ENCODE results near the gene TSPAN9.
A peak's percentile ranks its signal among the peaks of the same experiment; 100 is the strongest.

The TSPAN9 gene

DNA sequence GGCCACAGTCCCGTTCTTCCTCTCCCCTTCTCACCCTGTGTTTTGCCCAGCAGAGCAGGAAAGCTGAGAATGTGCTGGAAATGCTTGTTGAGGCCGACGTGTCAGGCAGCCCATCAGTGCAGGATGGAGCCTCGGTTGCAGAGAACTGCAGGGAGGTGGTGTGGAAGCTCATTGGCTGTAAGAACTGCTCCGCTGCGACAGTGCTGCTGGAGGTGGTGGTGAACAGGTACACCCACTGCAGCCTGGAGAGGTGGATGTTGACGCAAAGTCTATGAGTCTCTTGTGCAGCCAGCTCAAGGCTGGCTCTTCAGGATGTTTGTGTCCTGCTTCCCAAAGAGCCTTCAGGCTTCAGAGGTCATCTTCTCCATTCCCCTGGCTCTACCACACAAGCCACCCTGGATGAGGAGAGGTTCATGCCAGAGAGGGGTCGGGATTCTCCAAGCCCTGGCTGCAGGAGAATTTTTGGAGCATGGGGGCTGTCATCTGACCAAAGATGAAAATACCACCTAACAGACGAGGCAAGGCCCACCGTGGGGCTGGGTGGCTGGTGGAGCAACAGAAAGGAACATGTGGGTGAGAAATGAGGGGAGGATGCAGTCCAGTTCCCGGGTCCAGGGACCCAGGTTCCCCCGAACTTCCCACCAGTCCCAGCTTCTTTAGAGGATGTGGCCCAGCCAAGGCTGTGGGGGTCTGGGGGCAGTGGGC, 239.7 kb downstream of the TSPAN9 start:
- DNase-seq (ENCODE audit: low spot score), result no peak

DNA sequence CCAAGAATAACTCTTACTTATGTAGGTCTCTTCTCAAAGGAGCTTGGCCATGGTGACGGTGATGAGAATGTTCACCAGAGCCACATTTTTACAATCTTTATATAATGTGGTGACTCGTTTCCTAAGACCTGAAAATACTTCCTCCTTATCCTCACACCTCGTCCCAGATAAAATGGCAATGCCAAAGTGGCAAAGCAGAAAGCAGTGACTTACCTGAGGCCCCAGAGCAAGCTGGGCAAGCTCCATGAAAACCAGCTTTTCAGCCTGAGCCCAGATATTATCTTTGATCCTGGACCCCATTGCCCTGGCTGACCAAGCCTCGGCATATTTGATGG, 240.3 kb downstream of the TSPAN9 start:
- no peak for DNase-seq (ENCODE audit: low spot score)

DNA sequence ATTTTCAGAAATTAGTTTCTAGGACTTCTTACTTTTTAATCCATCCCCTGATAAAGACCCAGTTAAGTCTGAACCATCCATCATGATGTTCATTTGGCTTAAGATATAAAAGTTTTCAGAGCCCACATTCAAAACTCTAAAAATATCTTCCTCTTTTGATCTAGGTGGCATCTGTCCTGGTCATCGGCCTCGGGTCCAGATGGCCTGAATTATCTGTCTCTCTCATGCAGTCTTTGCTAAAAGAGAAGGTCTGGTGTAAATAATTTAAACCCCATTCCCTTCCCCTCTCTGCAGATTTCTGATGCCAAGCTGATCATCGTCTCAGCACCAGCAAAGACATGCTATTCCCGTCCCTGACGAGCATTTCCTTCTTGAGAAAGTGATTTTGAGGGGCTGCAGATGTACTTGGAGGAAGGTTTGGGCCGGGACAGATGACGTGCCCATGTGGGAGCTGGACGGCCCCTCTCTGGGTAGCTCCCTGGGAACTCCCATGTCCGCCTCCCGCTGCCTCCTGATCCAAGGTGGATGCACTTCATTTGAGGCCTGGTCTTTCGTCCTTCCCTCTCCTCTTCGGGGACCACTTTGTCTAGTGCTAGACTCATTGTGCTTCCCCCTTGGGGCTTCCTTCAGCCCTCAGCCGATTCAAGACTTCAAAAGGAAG, 240.8 kb downstream of the TSPAN9 start:
- no peak for DNase-seq (ENCODE audit: low spot score)

DNA sequence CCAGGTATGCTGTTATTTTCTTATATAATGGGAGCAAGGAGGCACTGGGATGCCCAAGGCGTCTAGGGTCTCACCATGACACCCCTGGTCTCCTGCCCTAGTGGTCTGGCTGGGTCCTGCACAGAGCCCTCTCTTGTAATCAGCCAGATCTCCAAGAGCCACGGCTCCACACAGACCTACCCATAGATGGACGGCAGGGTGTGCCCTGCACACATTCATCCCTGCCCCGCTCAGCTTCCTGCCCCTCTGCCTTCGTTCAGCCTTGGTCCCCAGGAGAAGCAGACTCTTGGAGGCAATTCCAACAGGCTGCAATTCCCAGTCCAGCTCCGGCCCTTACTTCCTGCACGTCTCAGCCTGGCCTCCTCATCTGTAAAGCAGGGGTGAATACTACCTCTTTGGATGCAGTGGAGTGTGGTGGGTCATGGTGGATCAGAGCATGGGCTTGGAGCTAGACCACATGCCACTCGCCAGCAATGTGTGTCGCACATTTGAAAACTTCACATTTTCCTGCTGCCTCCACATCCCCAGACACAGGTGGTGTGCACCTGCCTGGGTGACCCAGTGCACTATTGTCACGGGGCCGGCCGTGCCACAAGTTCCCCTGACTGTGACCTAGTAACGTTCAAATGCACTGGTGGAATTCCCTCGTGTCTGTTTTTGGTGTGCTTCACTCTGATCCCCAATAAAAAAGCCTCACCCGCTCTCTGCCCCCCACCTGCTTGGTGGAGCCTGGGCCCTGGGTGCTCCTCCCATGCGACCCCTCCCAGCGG, 242.7 kb downstream of the TSPAN9 start:
- no peak for DNase-seq (ENCODE audit: low spot score)

DNA sequence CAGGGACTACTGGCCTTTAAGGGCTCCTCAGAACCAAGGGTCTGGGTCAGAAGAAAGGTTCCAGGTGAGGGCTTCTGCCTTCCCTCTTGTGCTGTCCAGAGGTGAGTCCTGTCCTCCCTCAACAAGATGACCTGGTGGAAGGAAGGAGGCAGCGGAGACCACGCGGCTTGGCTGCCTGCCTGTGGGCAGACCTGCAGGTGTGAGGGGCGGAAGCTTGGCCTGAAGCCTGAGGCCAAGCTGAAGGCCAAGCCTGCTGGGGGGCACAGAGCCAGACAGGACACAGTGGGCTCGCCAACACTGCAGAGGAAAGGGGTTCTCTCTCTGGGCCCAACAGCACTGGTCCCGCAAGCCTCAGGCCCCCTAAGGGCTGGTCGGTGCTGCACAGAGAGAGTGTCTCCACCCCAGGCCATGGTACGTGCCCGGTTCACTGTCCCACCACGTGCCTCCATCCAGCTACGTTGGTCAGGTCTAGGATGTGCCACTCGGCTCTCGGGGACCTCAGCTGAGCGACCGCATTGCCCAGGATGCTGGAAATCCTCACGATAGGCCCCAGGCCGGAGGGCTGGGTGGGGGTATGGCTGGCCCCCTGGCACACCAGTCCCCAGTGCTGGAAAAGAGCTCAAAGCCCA, 243.8 kb downstream of the TSPAN9 start:
- DNase-seq (ENCODE audit: low spot score), result no peak

DNA sequence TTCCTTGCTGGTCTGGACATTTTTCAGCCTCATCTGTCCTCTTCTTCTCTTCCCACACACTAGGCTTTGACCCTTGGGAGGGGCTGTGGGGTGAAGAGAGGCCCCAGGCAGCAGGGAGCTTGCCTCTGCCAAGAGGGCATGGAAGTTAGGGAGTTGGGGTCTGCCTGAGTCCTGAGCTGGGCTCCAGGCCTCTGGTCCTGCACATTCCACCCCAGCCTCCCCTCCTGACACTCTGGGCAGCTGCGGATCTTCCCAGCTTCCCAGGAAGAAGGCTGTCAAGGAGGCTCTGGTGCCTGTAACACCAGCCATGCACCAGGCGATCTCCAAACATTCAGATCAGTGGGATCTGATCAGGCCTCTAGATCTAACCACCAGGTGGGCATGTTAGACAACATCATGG, 244.7 kb downstream of the TSPAN9 start:
- no peak for DNase-seq (ENCODE audit: low spot score)

DNA sequence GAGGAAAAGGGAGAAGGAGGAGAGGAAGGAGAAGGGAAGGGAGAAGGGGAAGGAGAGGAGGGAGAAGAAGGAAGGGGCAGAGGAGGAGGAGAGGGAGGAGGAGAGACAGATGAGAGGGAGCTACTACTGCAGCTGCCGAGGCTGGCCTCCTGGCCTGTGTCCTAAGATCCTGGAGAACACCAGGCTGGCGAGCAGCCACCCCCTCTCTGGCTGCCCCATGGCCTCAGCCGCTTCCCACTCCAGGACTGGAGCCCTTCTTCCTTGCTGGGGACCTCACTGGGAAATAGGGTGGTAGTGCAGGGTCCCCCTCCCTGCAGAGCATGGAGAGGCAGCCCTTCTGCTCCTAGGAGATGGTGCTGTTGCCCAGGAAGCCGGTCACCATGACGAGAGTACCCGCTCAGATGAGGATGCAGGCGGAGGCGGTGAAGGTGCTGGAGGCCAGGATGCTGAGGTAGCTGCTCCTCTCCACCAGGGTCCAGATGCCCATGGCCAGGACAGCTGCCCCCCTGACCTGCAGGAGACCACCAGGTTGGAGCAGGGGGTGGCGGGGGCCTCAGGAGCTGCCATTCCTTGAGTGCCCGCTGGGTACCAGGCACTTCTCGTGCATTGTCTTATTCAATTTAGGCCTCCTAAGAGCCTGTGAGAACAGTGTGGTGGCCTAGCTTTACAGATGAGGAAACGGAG, 246.0 kb downstream of the TSPAN9 start:
- no peak for DNase-seq (ENCODE audit: low spot score)

DNA sequence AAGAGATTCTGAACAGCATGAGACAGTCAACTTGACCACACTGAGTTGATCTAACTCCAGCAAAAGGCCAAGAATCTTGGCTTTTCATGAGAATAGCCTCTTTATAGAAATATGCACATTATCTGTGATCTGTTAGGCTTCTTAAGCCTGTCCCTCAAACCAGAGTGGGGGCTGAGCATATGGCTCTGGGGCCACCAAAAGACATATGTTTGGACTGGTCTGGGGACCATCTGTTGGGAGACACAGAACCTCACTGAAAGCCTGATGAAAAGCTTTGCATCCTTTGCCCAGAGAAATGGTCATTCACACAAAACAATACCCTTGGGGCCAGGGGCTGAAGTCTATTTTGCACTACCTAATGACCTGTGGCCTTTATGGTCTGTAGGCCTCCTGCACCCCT, 248.6 kb downstream of the TSPAN9 start:
- DNase-seq (ENCODE audit: low spot score), result no peak

DNA sequence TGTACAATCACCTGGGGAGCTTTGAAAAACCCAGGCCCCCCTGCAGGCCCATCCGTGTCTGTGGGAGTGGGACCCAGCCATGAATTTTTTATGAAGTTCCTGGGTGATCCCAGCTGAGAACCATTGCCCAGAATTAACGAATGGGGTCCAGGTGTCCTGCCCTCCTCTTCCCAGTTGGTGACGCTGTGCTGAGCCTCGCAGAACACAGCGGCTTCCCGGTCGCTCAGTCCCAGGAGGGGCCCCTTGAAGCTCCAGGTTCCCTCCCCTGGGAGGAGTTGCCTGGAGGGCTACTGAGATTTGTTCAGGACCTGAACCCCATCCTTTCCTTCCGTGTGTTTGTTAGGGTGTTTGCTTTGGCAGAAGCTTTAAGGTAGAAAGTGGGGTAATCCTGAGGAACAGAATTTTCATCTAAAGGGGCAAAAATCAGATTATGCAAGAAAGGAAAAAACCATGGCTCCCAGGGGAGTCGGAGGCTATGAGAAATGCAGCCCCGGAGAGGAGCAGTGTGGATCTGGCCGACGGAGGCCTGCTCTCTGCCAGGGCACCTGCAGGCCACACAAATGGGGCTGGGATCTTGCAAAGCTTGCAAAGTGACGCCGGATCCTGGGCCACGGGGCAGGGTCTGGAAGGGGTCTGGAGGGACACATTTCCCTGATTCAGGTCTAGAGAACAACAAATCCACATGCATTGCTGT, 249.1 kb downstream of the TSPAN9 start:
- no peak for DNase-seq (ENCODE audit: low spot score)

DNA sequence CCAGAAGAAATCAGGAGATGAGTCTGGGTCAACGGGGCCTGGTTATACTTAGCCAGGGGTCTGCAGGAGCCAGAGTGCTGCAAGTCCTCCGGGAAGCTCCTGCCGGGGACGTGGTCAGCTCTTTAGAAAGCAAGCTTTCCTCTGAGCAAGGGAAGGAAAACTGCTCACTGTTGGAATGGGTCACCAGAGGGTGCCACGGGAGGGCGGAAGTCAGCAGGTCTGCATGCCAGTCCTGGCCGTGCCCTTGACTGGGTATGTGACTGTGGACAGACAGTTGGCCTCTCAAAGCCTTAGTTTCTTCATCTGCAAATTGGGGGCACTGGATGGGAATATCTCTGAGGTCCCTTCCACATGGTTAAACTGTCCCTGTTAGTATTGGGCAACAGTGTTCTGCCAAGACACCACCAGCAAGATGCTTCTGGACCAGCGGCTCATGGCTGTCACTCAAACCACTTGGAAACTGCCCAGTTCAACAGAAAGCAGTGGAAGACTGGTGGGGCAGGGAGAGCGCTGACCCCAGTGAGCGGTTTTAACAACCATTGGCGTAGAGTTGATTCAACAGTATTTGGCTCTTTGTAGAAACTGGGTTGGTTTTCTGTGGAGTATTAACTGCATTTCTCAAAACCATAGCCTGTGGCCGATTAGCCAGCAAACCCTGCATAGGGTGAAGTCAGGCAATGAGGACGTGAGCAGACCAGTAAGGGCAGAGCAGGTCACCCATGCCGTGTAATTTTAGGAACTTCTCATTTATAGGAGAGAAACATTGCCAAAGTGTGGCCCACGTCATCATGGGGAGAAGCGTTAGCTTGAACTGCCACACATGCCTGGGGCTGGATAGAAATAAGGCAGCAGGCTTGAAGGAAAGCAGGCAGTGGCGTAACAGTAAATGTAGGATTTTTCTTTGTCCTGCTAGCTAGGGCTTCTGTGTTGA, 249.9 kb downstream of the TSPAN9 start:
- DNase-seq (ENCODE audit: low spot score), result no peak

DNA sequence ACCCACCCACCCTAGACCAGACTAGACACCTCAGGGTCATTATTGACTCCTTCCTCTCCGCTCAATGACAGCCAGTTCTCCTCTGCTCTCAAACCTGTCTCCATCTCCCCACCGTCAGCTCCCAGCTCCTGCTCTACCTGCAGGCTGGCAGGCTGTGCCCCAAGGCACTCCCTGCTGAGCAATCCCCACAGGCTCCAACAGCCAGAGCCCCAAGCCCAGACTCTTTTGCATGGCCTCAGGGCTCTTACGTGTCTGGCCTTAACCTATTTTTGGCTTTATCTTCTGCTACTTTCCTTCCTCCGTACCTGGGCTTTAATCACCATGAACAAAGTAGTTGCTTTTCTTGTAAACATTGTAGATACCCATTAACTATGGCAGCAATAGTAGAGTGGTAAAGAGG, 250.9 kb downstream of the TSPAN9 start:
- no peak for DNase-seq (ENCODE audit: low spot score)

DNA sequence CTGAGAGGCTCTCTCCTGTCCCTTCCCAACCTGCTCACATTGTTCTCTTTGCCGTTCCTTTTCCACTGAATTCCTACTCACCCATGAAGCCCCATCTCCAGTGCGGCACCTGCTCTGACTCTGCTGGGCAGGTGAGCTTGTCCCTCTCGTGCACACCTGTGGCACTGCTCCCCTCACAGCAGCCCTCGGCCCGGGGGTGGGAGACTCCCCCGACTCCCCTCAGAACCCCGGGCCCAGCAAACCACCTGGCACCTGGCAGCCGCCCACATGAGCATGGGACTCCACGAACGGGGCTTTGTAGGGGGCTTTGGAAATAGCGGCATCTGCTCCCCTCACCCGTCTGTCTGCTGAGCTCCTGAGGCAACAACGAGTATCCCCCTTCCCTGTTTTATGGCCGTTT, 251.4 kb downstream of the TSPAN9 start:
- no peak for DNase-seq (ENCODE audit: low spot score)

DNA sequence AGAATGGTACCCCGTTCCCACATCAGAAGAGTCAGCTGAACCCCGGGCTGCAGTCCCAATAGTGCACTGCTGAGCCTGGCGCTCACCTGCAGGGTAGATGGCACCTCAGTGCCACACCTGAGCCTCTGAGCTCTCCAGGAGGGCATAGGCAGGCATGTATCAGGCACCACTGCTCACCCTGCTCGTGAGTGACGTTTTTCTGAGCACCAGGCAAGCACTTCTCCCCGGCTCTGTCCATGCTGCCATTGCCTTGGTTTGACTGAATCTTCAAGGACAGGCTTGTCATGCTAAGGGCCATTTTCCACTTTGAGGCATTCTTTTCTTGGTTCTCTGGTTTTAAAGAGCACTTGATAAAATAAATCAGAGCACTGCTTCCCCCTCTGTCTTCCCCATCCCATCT, 252.2 kb downstream of the TSPAN9 start:
- no peak for DNase-seq (ENCODE audit: low spot score)

DNA sequence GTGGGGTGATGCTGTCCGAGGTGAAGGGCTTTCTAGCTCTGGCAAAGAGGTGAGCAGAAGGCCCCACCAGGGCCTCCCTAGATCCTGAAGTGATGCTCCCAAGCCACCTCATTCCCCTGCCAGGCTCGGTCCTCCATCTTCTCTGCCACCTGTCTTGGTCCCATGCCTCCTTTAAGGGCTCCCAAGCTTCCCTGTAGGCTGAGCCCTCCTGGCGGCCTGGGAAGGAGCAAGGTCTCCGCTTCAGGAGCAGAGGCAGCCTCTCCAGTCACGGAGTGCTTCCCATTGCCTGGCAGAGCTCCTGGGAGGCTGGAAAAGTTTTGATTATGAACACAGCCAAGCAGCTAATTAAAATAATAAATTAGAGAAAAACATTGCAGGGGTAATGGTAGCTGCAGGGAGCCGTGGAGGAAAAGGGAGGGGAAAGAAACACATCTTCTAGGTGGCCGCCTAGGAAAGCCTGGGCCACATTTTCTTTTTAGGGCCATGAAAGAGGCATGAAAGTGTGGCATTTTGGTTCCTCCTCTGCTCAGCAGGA, 253.9 kb downstream of the TSPAN9 start:
- no peak for DNase-seq (ENCODE audit: low spot score)

DNA sequence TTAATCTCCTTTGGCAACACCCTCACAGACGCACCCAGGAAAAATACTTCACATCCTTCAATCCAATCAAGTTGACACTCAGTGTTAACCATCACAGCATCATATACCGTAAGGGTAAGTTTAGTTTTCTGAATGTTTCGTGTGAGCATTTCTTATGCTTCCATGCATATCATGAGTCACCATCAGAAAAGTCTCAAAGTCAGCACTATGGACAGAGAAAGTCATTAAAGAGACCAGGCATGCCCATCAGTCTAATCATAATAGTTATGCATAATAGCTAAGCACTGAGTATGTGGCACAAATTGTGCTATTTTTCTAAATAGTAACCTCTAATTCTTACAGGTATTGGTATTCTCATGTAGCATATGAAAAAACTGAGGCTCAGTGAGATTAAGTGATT, 255.0 kb downstream of the TSPAN9 start:
- peak; percentile 32 for DNase-seq (ENCODE audit: low spot score)

DNA sequence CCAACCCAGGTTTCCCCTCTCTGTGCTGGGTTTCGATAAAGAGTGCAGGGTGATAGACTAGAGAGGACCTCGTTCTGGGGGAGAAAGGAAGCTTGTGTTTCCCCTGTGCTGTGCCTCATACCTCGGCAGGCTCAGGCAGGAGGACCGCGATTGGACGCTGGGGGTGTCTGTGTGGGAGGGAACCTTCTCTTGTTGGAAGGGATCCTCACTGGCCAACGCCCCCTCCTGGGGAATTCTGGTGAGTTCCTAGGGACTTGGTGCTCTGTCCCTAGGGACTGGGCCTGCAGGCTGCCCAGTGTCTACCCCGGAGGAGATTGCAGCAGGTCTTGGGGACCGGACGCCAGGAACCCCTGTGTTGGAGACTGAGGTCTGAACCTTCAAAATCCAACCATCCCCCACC, 256.4 kb downstream of the TSPAN9 start:
- no peak for DNase-seq (ENCODE audit: low spot score)

DNA sequence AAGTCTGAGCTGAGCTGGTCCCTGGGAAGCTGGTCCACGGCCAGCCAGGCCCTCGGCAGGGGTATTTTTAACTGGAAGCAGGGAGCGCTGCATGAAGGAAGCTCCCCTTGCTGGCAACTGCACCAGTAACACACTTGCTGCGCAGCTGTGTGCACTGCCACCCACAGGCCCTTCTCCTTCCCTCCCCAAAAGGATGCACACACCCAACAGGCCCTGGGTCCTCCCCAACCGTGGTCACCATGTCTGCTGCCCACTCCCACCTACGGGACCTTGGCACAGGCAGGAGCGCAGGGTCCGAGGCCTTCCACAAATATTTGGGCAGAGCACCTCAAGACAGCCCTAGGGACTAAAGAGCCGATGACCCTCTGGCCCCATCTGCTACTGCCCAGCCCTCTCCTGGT, 256.8 kb downstream of the TSPAN9 start:
- no peak for DNase-seq (ENCODE audit: low spot score)

DNA sequence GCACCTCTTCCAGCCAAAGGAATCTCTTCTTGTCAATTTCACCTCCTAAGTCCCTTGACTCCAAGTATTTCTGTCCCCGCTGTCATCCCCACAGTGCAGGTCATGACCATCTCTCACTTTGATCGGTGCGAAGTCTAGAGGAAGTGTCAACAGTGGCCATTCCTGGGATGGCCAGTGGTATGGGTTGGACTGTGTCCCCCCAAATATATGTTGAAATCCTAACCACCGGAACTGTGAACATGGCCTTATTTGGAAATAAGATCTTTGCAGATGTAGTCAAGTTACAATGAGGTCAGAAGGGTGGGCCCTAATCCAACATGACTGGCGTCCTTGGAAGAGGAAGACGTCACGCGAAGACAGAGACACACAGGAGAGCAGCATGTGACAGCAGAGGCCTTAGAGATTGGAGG, 257.9 kb downstream of the TSPAN9 start:
- DNase-seq (ENCODE audit: low spot score), result no peak

Measured in AG08395 (cell line).